Smooth muscle cell (in vitro differentiated cells): ENCODE results near the gene PARN. TPM values are rescaled to one million over a fixed set of nuclear protein-coding genes. Genes with fewer than 3 reads are reported as not detected.

ENCODE experiments used
- DNase-seq: peaks from one replicate; lab custom pipeline; 2025; ENCODE audit not compliant: unreplicated experiment; lab: John Stamatoyannopoulos, UW
- H2AFZ ChIP-seq: fragments of 200-600 bp; sonication (generic); 2 replicates; pipeline ENCODE4 v1.6.0; 2016; ENCODE audit warnings: antibody characterized with exemption, low read depth, mild to moderate bottlenecking
- H3F3A ChIP-seq: fragments of 200-600 bp; sonication (generic); 2 replicates; pipeline ENCODE4 v1.6.0; 2017; ENCODE audit warnings: antibody characterized with exemption, low read depth
- H3K27ac ChIP-seq: fragments of 200-600 bp; sonication (generic); 2 replicates; pipeline ENCODE4 v1.5.1; 2016; ENCODE audit warnings: low read depth, mild to moderate bottlenecking
- H3K27me3 ChIP-seq: fragments of 200-600 bp; sonication (generic); 2 replicates; pipeline ENCODE4 v1.6.1; 2016; ENCODE audit warnings: low read depth, mild to moderate bottlenecking
- H3K36me3 ChIP-seq: fragments of 200-600 bp; sonication (generic); 2 replicates; pipeline ENCODE4 v1.5.1; 2016; ENCODE audit warnings: low read depth
- H3K4me1 ChIP-seq: fragments of 200-600 bp; sonication (generic); 2 replicates; pipeline ENCODE4 v1.5.1; 2016; ENCODE audit warnings: low read depth
- H3K4me2 ChIP-seq: fragments of 200-600 bp; sonication (generic); 2 replicates; pipeline ENCODE4 v1.6.0; 2016; ENCODE audit warnings: mild to moderate bottlenecking
- H3K4me3 ChIP-seq: fragments of 200-600 bp; sonication (generic); 2 replicates; pipeline ENCODE4 v1.5.1; 2016; ENCODE audit warnings: mild to moderate bottlenecking
- H3K79me2 ChIP-seq: fragments of 200-600 bp; sonication (generic); 2 replicates; pipeline ENCODE4 v1.6.0; 2016; ENCODE audit warnings: low read depth, mild to moderate bottlenecking
- H3K9ac ChIP-seq: fragments of 200-600 bp; sonication (generic); 2 replicates; pipeline ENCODE4 v1.6.0; 2016; ENCODE audit warnings: low read depth
- H3K9me3 ChIP-seq: fragments of 200-600 bp; sonication (generic); replicated peaks from 2 replicates; pipeline ENCODE4 v1.5.1; 2016; ENCODE audit warnings: low read depth
- H4K20me1 ChIP-seq: fragments of 200-600 bp; sonication (generic); 2 replicates; pipeline ENCODE4 v1.6.0; 2016; ENCODE audit warnings: low read depth
- CTCF ChIP-seq: fragments of 200-600 bp; sonication (generic); IDR thresholded peaks from 2 replicates; pipeline ENCODE4 v1.5.1; 2017; ENCODE audit warnings: borderline replicate concordance, mild to moderate bottlenecking, antibody characterized with exemption; ENCODE audit not compliant: insufficient read depth, poor library complexity, severe bottlenecking
- WGBS: methylation state at CpG from one replicate; pipeline ENCODE4 v1.1.7; 2016; ENCODE audit warnings: low lambda C conversion rate; 5-methylcytosine and 5-hydroxymethylcytosine counted together
- polyA plus RNA-seq: library from polyadenylated mRNA; unstranded; fragments of >200 nt; fragmentation: Nextera tagmentation; extraction: Ambion mirVana; gene quantifications from 2 replicates; pipeline ENCODE4 v1.2.1, GENCODE V29; 2016
- total RNA-seq: library from RNA; depleted of rRNA; stranded (reverse); fragments of >200 nt; gene quantifications from 2 replicates; pipeline ENCODE4 v1.2.3, GENCODE V29; 2014

PARN gene
- total and polyA plus RNA-seq, 2 experiments from 2014 or later, result 22.2 to 24.6 TPM

- 38% methylated on average over 2 of the region's 2 CpGs for WGBS
- peak overlapping the region; percentile 60 for H3K4me2 ChIP-seq
- no peak overlapping the region for H2AFZ ChIP-seq
- no peaks in the 10 kb centered on the region for H3K9me3 ChIP-seq
- H3K27me3 ChIP-seq, result no peaks in the 10 kb centered on the region
- peaks cover 23% of the 10 kb centered on the region for H3K4me1 ChIP-seq
- H3K79me2 ChIP-seq, result no peaks in the 10 kb centered on the region
- H3F3A ChIP-seq, result peaks cover 21% of the 10 kb centered on the region
- no peaks in the 10 kb centered on the region for H3K36me3 ChIP-seq
- peak overlapping the region; percentile 82 for H3K9ac ChIP-seq
- H3K27ac ChIP-seq, result peak overlapping the region; percentile 97
- no peak overlapping the region for H3K4me3 ChIP-seq
- no peaks in the 10 kb centered on the region for H4K20me1 ChIP-seq
- no peak for DNase-seq
- no peak for TF ChIP-seq CTCF
These were observed 119.5 kb downstream of the PARN start for GRCh38 chr16:14510581-14510938.

- peak overlapping the region; percentile 82 for H3K9ac ChIP-seq
- WGBS, result 47% methylated on average over 4 of the region's 4 CpGs
- no peaks in the 10 kb centered on the region for H3K9me3 ChIP-seq
- no peak overlapping the region for H3K4me3 ChIP-seq
- H3K36me3 ChIP-seq, result no peaks in the 10 kb centered on the region
- peak overlapping the region; percentile 60 for H3K4me2 ChIP-seq
- TF ChIP-seq CTCF, result no peak
- H3F3A ChIP-seq, result peaks cover 21% of the 10 kb centered on the region
- H2AFZ ChIP-seq, result no peak overlapping the region
- H4K20me1 ChIP-seq, result no peaks in the 10 kb centered on the region
- H3K4me1 ChIP-seq, result peaks cover 23% of the 10 kb centered on the region
- no peak for DNase-seq
- H3K27me3 ChIP-seq, result no peaks in the 10 kb centered on the region
- no peaks in the 10 kb centered on the region for H3K79me2 ChIP-seq
- H3K27ac ChIP-seq, result peak overlapping the region; percentile 97
These were observed 120.4 kb downstream of the PARN start for GRCh38 chr16:14509675-14510132.

- H3K4me1 ChIP-seq, result peaks cover 23% of the 10 kb centered on the region
- H3K79me2 ChIP-seq, result no peaks in the 10 kb centered on the region
- peak overlapping the region; percentile 60 for H3K4me2 ChIP-seq
- H3F3A ChIP-seq, result peaks cover 23% of the 10 kb centered on the region
- H3K9me3 ChIP-seq, result no peaks in the 10 kb centered on the region
- no peak overlapping the region for H2AFZ ChIP-seq
- DNase-seq, result no peak
- H3K4me3 ChIP-seq, result no peak overlapping the region
- no peaks in the 10 kb centered on the region for H3K27me3 ChIP-seq
- H3K9ac ChIP-seq, result peak overlapping the region; percentile 82
- no peaks in the 10 kb centered on the region for H4K20me1 ChIP-seq
- H3K36me3 ChIP-seq, result no peaks in the 10 kb centered on the region
- TF ChIP-seq CTCF, result no peak
- 44% methylated on average over 4 of the region's 4 CpGs for WGBS
- H3K27ac ChIP-seq, result peak overlapping the region; percentile 97
These were observed 121.0 kb downstream of the PARN start for GRCh38 chr16:14509055-14509454.

GRCh38 chr16:14505846-14506245 is 124.2 kb downstream of the PARN start:
- peak overlapping the region; percentile 43 for H3K9ac ChIP-seq
- peaks cover 47% of the 10 kb centered on the region for H3K4me1 ChIP-seq
- H3K27ac ChIP-seq, result peak overlapping the region; percentile 75
- no peak overlapping the region for H3K4me3 ChIP-seq
- no peak for TF ChIP-seq CTCF
- WGBS, result 31% methylated on average over 2 of the region's 2 CpGs
- H4K20me1 ChIP-seq, result no peaks in the 10 kb centered on the region
- H3K4me2 ChIP-seq, result no peak overlapping the region
- H3K79me2 ChIP-seq, result no peaks in the 10 kb centered on the region
- H3K36me3 ChIP-seq, result no peaks in the 10 kb centered on the region
- no peaks in the 10 kb centered on the region for H3K9me3 ChIP-seq
- no peak overlapping the region for H2AFZ ChIP-seq
- peaks cover 32% of the 10 kb centered on the region for H3F3A ChIP-seq
- DNase-seq, result no peak
- no peaks in the 10 kb centered on the region for H3K27me3 ChIP-seq
